ENCODE measurements around the gene UBALD1. TPM values are rescaled to one million over a fixed set of nuclear protein-coding genes. Genes with fewer than 3 reads are reported as not detected.

The UBALD1 gene
- polyA plus RNA-seq, 3 donors = 2.2 to 19.2 (median 2.8) TPM

GRCh38 chr16:4613636-4614570 lies 785 bp downstream of the UBALD1 start:
- peaks cover 47 to 53% of the 10 kb centered on the region in 2 donors for H3K4me1 ChIP-seq (ENCODE audit: control insufficient read depth in 1 of 2, insufficient read depth in 2 of 2, low read length in 2 of 2)
- Mint-ChIP-seq H3K9me3 (peaks cover 0 to 1% (median 0%) of the 10 kb centered on the region in 7 donors), H3K36me3 (peaks cover 2 to 8% of the 10 kb centered on the region in 2 donors), H3K4me3 (peak overlapping the region; percentile 78 to 84), H3K27ac (peak overlapping the region in 4 of 7 donors; percentile 19 to 80 (median 60)), H3K27me3 (ENCODE audit: low read depth in 3 of 3) (peaks cover 0 to 2% (median 0%) of the 10 kb centered on the region in 3 donors), H3K4me1 (peaks cover 47% of the 10 kb centered on the region)
- no peak for TF ChIP-seq CTCF (IDR thresholded peaks at IDR 0.05)
- no peaks in the 10 kb centered on the region for H3K27me3 ChIP-seq (ENCODE audit: control insufficient read depth in 2 of 2, insufficient read depth in 2 of 2, low read length in 2 of 2)
- DNase-seq = no peak
- H2AFZ ChIP-seq (ENCODE audit: insufficient read depth, low read depth, low read length, poor library complexity, severe bottlenecking) = peak overlapping the region; percentile 87
- intact Hi-C loops (cut with micrococcal nuclease) = loop anchor here in 1 of 2 donors (2.0 to 10.0 kb wide), 3 partner anchors 38 to 99 kb away; partner anchors contain the start of gene CDIP1
- peak overlapping the region; percentile 96 for H3K4me2 ChIP-seq (replicated peaks; ENCODE audit: extremely low read depth, low read length, poor library complexity, severe bottlenecking)
- H3K4me3 ChIP-seq (replicated peaks in 1 of 3; ENCODE audit: low read depth in 2 of 3, low read length in 3 of 3) = peak overlapping the region; percentile 61 to 76 (median 64)
- peaks cover 5 to 10% of the 10 kb centered on the region in 2 donors for H3K36me3 ChIP-seq (replicated peaks in 1 of 2; ENCODE audit: control insufficient read depth in 1 of 2, insufficient read depth in 2 of 2, low read length in 2 of 2)
- peaks cover 52% of the 10 kb centered on the region for H4K20me1 ChIP-seq (ENCODE audit: insufficient read depth, low read length)
- peak overlapping the region in 1 of 2 donors; percentile 78 for H3K27ac ChIP-seq (ENCODE audit: low read depth in 1 of 2, low read length in 2 of 2)
- under 1% methylated on average over 85 of the region's 92 CpGs for WGBS (ENCODE audit: insufficient coverage)
- H3K9me3 ChIP-seq (replicated peaks in 1 of 2; ENCODE audit: control insufficient read depth in 1 of 2, insufficient read depth in 1 of 2, low read length in 2 of 2) = no peaks in the 10 kb centered on the region
- peak overlapping the region; percentile 85 for H3K9ac ChIP-seq (ENCODE audit: insufficient read depth, low read length, poor library complexity, severe bottlenecking)
- peaks cover 51% of the 10 kb centered on the region for H3K79me2 ChIP-seq (ENCODE audit: insufficient read depth, low read length)

- Histone ChIP-seq H3K4me2 (replicated peaks; ENCODE audit: extremely low read depth, low read length, poor library complexity, severe bottlenecking) (peak overlapping the region; percentile 96), H3K27me3 (ENCODE audit: control insufficient read depth in 2 of 2, insufficient read depth in 2 of 2, low read length in 2 of 2) (no peaks in the 10 kb centered on the region), H3K36me3 (replicated peaks in 1 of 2; ENCODE audit: control insufficient read depth in 1 of 2, insufficient read depth in 2 of 2, low read length in 2 of 2) (peaks cover 11 to 18% of the 10 kb centered on the region in 2 donors), H4K20me1 (ENCODE audit: insufficient read depth, low read length) (peaks cover 58% of the 10 kb centered on the region), H3K9ac (ENCODE audit: insufficient read depth, low read length, poor library complexity, severe bottlenecking) (peak overlapping the region; percentile 85), H3K79me2 (ENCODE audit: insufficient read depth, low read length) (peaks cover 51% of the 10 kb centered on the region), H3K4me1 (ENCODE audit: control insufficient read depth in 1 of 2, insufficient read depth in 2 of 2, low read length in 2 of 2) (peaks cover 47 to 53% of the 10 kb centered on the region in 2 donors), H3K9me3 (replicated peaks in 1 of 2; ENCODE audit: control insufficient read depth in 1 of 2, insufficient read depth in 1 of 2, low read length in 2 of 2) (no peaks in the 10 kb centered on the region), H3K27ac (ENCODE audit: low read depth in 1 of 2, low read length in 2 of 2) (peak overlapping the region in 1 of 2 donors; percentile 78), H2AFZ (ENCODE audit: insufficient read depth, low read depth, low read length, poor library complexity, severe bottlenecking) (no peak overlapping the region), H3K4me3 (replicated peaks in 1 of 3; ENCODE audit: low read depth in 2 of 3, low read length in 3 of 3) (peak overlapping the region; percentile 61 to 76 (median 64))
- DNase-seq = peak in 1 of 3 donors; percentile 30
- Mint-ChIP-seq H3K4me3 (peak overlapping the region; percentile 78 to 84), H3K4me1 (peaks cover 47% of the 10 kb centered on the region), H3K9me3 (peaks cover 0 to 1% (median 0%) of the 10 kb centered on the region in 7 donors), H3K36me3 (peaks cover 5 to 16% of the 10 kb centered on the region in 2 donors), H3K27me3 (ENCODE audit: low read depth in 3 of 3) (peaks cover 0 to 3% (median 0%) of the 10 kb centered on the region in 3 donors), H3K27ac (peak overlapping the region in 4 of 7 donors; percentile 19 to 82 (median 63))
- 44% methylated on average over 7 of the region's 14 CpGs for WGBS (ENCODE audit: insufficient coverage)
- TF ChIP-seq CTCF (IDR thresholded peaks at IDR 0.05) = no peak
- intact Hi-C loops (cut with micrococcal nuclease) = loop anchor here in 1 of 2 donors (5.0 to 10.0 kb wide), 2 partner anchors 39 to 98 kb away; no protein-coding TSS in a partner anchor
These were observed 1.6 kb downstream of the UBALD1 start for GRCh38 chr16:4612977-4613635.

Data from CD14-positive monocyte (primary cell).